Measurements from ENCODE around the gene C3orf20.
"Not testable (repeated sequence)": the region's sequence is repeated elsewhere in the genome, so short reads cannot be mapped to it uniquely, and the experiment has no call there.

Gene C3orf20

DNA sequence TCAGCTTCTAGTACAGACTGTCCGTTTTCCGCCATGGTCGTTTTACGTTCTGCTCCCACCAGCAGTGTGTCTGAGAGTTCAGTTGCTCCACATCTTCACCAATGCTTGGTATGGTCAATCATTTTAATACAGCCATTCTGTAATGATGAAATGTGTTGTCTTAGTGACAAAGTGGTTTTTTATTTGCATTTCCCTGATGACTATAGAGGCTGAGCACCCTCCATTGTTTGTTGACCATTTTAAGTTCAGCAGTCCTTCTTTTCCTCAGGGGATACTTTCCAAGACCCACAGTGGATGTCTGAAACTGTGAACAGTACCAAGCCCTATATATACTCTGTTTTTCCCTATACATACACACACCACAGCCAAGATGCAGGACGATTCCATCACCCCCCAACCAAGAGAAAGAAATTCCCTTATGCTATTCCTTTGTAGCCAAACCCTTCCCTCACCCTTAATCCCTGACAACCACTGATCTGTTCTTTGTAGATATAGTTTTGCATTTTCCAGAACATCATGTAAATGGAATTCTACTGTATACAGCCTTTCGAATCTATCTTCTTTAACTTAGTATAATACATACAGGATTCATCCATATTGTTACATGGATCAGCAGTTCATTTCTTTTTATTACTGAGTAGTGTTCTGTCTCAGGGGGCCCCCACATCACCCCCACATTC is 55.9 kb downstream of the C3orf20 start:
- H3K27me3 Mint-ChIP-seq, result no peaks in the 10 kb centered on the region
- H3K27ac Mint-ChIP-seq, result no peak overlapping the region
- no peaks in the 10 kb centered on the region for H3K9me3 Mint-ChIP-seq
- no peak for DNase-seq
- no peak overlapping the region for H3K4me3 Mint-ChIP-seq
- H3K36me3 Mint-ChIP-seq (ENCODE audit: low read depth), result no peaks in the 10 kb centered on the region
- no peaks in the 10 kb centered on the region for H3K4me1 Mint-ChIP-seq (ENCODE audit: low read depth)

DNA sequence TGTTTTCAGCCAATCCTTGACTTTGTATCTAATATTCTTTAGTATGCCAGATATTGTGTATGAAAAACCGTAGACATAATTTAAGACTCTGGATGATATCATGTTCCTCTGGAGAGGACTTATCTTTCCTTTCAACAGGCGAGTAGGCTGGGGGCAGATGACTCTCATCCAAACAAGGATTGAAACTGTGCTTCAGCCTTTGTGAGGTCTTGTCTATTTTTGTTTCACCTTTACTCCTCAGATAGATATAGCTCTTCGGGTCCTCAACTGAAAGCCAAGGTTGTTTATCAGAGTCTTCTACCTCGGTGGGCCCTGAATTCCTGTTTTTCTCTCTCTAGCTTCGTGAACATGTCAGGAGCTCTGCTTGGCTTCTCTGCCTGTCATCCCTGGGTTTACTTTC is 66.0 kb downstream of the C3orf20 start:
- no peaks in the 10 kb centered on the region for H3K4me1 Mint-ChIP-seq (ENCODE audit: low read depth)
- H3K36me3 Mint-ChIP-seq (ENCODE audit: low read depth), result no peaks in the 10 kb centered on the region
- H3K27me3 Mint-ChIP-seq, result peaks cover 69% of the 10 kb centered on the region
- H3K27ac Mint-ChIP-seq, result no peak overlapping the region
- H3K9me3 Mint-ChIP-seq, result peaks cover 4% of the 10 kb centered on the region
- no peak overlapping the region for H3K4me3 Mint-ChIP-seq
- no peak for DNase-seq

DNA sequence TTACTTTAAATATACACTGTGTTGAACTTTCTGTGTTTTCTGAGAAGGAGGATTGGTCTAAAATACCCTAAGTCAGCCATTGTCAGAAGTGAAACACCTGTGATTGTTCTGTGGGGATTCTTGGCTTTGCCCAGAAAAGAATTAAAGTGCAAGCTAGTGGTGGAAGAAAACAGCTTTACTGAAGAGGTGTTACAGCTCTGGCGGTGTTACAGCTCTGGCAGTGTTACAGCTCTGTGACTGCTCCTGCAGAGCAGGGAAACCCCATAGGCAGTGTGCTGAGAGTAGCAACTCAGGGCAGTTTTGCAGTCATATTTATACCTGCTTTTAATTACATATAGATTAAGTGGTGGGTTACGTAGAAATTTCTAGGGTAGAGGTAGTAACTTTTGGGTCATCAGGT is 66.6 kb downstream of the C3orf20 start:
- peaks cover 71% of the 10 kb centered on the region for H3K27me3 Mint-ChIP-seq
- no peaks in the 10 kb centered on the region for H3K36me3 Mint-ChIP-seq (ENCODE audit: low read depth)
- H3K4me1 Mint-ChIP-seq (ENCODE audit: low read depth), result no peaks in the 10 kb centered on the region
- H3K4me3 Mint-ChIP-seq, result no peak overlapping the region
- no peak overlapping the region for H3K27ac Mint-ChIP-seq
- no peak for DNase-seq
- H3K9me3 Mint-ChIP-seq, result peaks cover 4% of the 10 kb centered on the region

GRCh38 chr3:14744556-14744955 is 69.6 kb downstream of the C3orf20 start:
- Mint-ChIP-seq H3K4me1 (ENCODE audit: low read depth) (no peaks in the 10 kb centered on the region), H3K36me3 (ENCODE audit: low read depth) (no peaks in the 10 kb centered on the region), H3K27ac (no peak overlapping the region), H3K9me3 (peaks cover 4% of the 10 kb centered on the region), H3K27me3 (peaks cover 55% of the 10 kb centered on the region), H3K4me3 (no peak overlapping the region)
- no peak for DNase-seq

DNA sequence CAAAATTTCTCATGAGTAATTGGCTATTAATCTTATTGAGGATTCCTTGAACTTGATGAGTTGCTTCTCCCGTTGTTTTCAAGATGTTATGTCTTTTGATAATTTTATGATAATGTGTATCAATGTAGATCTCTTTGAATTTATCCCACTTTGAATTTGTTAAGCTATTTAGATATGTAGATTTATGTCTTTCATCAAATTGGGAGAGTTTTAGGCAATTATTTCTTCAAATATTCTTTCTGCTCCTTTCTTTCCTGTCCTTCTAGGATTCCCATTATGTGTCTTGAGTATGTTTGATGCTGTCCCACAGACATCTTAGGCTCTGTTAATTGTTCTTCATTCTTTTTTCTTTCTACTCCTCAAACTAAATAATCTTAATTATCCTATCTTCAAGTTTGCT is 75.7 kb downstream of the C3orf20 start:
- no peak overlapping the region for H3K27ac Mint-ChIP-seq
- DNase-seq, result no peak
- H3K27me3 Mint-ChIP-seq, result peaks cover 34% of the 10 kb centered on the region

DNA sequence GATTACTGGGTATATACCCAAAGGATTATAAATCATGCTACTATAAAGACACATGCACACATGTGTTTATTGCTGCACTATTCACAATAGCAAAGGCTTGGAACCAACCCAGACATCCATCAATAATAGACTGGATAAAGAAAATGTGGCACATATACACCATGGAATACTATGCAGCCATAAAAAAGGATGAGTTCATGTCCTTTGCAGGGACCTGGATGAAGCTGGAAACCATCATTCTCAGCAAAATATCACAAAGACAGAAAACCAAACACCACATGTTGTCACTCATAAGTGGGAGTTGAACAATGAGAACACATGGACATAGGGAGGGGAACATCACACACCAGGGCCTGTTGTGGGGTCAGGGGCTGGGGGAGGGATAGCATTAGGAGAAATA is 78.0 kb downstream of the C3orf20 start:
- H3K4me1 Mint-ChIP-seq (ENCODE audit: low read depth); H3K4me3 Mint-ChIP-seq: not testable (repeated sequence)
- peaks cover 29% of the 10 kb centered on the region for H3K27me3 Mint-ChIP-seq

More for the DNA sequence above, 75.7 kb downstream of the C3orf20 start:
- Mint-ChIP-seq H3K9me3 (peaks cover 14% of the 10 kb centered on the region), H3K4me3 (no peak overlapping the region), H3K4me1 (ENCODE audit: low read depth) (no peaks in the 10 kb centered on the region), H3K36me3 (ENCODE audit: low read depth) (no peaks in the 10 kb centered on the region)

DNA sequence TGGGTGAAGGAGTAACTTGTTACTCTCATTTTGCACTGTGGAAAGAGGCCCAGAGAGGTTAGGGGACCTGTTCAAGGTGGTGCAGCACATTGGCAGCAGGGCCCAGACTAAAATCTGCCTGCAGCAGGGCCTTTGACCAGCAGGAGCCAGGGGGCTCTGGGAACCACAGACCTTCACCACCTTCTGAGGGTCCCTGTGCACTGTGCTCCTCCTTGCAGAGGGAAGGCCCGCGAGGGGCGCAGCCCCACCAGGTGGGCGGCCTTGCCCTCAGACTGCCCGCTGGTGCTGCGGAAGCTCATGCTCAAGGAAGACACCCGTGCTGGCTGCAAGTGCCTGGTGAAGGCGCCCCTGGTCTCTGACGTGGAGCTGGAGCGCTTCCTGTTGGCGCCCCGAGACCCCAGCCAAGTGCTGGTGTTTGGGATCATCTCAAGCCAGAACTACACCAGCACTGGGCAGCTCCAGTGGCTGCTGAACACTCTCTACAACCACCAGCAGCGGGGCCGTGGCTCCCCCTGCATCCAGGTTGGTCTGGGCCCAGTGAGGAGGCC is 82.3 kb downstream of the C3orf20 start:
- no peaks in the 10 kb centered on the region for H3K9me3 Mint-ChIP-seq
- peaks cover 3% of the 10 kb centered on the region for H3K4me1 Mint-ChIP-seq (ENCODE audit: low read depth)
- no peak overlapping the region for H3K4me3 Mint-ChIP-seq
- no peaks in the 10 kb centered on the region for H3K36me3 Mint-ChIP-seq (ENCODE audit: low read depth)
- no peak for DNase-seq
- H3K27me3 Mint-ChIP-seq, result peaks cover 12% of the 10 kb centered on the region
- no peak overlapping the region for H3K27ac Mint-ChIP-seq

More for the DNA sequence above, 78.0 kb downstream of the C3orf20 start:
- H3K9me3 Mint-ChIP-seq, result peaks cover 14% of the 10 kb centered on the region
- DNase-seq; H3K36me3 Mint-ChIP-seq (ENCODE audit: low read depth); H3K27ac Mint-ChIP-seq: not testable (repeated sequence)

GRCh38 chr3:14758297-14758696 is 83.4 kb downstream of the C3orf20 start:
- Mint-ChIP-seq H3K27me3 (peaks cover 6% of the 10 kb centered on the region), H3K4me1 (ENCODE audit: low read depth) (peaks cover 3% of the 10 kb centered on the region), H3K9me3 (no peaks in the 10 kb centered on the region), H3K36me3 (ENCODE audit: low read depth) (no peaks in the 10 kb centered on the region), H3K27ac (no peak overlapping the region), H3K4me3 (no peak overlapping the region)
- no peak for DNase-seq

DNA sequence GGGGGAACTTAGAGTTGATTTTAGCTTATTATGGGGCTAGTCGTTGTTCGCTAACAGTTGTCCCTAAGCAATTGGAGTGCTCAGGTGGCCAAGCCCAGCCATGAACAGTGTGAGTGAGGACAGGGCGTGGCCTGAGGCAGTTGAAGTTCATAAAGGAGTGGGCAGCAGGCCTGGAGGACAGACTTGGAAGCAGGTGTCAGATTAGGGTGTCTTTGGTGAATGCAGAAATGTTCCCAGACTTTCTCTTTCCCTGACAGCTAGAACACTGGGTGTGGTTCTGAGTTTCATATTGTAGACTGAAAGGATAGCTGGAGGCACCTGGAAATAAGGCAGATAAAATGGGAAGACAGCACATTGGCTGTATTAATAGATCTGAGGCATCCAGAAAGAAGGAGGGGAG is 84.0 kb downstream of the C3orf20 start:
- DNase-seq, result no peak
- H3K9me3 Mint-ChIP-seq, result no peaks in the 10 kb centered on the region
- H3K4me3 Mint-ChIP-seq, result no peak overlapping the region
- H3K4me1 Mint-ChIP-seq (ENCODE audit: low read depth), result peaks cover 3% of the 10 kb centered on the region
- H3K27me3 Mint-ChIP-seq, result peaks cover 6% of the 10 kb centered on the region
- H3K27ac Mint-ChIP-seq, result no peak overlapping the region
- no peaks in the 10 kb centered on the region for H3K36me3 Mint-ChIP-seq (ENCODE audit: low read depth)

DNA sequence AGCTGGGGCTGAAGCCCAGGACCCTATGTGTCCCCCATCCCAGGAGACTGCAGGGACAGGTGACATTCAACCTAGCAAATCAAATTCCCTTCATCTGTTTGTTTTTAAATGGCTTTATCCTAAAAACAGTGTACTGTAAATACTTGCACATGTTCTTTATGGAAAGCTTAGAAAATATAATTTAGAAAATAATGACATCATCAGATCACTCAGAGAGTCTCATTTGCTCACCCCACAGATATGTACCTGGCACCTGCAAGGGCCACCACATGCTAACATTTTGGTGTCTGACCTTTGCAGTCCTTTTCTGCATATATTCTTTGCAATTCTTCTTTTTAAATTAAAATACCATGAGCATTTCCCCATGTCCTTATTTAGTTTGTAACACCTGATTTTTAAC is 85.2 kb downstream of the C3orf20 start:
- Mint-ChIP-seq H3K27ac (no peak overlapping the region), H3K27me3 (peaks cover 4% of the 10 kb centered on the region), H3K4me3 (no peak overlapping the region), H3K4me1 (ENCODE audit: low read depth) (peaks cover 3% of the 10 kb centered on the region), H3K36me3 (ENCODE audit: low read depth) (no peaks in the 10 kb centered on the region), H3K9me3 (no peaks in the 10 kb centered on the region)
- no peak for DNase-seq

DNA sequence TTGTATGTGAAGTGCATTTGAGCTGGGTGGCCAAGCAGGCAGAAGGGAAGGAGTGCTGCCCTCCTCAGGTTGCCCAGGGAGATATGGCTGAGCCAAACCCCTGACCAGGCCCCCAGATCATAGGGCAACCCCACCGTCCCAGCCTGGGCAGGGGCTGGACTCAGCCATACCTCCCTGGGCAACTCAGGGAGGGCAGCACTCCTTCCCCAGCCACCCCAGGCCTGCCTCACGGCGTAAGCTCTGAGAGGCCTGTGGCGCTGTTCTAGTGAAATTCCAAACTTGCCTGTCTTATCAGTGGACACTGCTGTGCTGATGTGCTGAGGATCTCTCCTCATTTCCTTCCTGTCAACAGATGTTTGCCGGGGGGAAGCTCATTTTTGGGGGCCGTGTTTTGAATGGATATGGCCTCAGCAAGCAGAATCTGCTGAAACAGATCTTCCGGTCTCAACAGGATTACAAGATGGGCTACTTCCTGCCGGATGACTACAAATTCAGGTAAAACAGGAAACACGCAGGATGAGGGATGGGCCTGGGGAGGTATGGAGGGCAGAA is 86.3 kb downstream of the C3orf20 start:
- H3K27me3 Mint-ChIP-seq, result no peaks in the 10 kb centered on the region
- no peak for DNase-seq
- H3K36me3 Mint-ChIP-seq (ENCODE audit: low read depth), result no peaks in the 10 kb centered on the region
- H3K27ac Mint-ChIP-seq, result no peak overlapping the region
- H3K4me3 Mint-ChIP-seq, result no peak overlapping the region
- H3K9me3 Mint-ChIP-seq, result no peaks in the 10 kb centered on the region
- peaks cover 3% of the 10 kb centered on the region for H3K4me1 Mint-ChIP-seq (ENCODE audit: low read depth)

DNA sequence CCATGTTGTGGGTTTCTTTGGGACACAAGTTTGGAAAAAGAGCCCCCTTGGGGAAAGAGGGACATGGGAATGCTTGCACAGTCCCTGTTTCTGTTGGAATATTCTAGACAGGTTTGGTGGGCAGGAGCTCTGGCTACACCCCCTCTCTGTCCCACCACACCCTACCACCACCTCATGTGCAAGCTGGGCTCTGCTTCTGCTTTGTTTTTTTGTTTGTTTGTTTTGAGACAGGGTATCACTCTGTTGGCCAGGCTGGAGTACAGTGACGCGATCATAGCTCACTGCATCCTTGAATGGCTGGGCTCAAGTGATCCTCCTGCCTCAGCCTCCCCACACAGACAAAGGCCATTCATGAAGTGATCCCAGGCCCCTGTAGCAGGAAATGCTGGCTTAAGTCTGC is 86.9 kb downstream of the C3orf20 start:
- H3K9me3 Mint-ChIP-seq, result no peaks in the 10 kb centered on the region
- DNase-seq, result no peak
- no peak overlapping the region for H3K4me3 Mint-ChIP-seq
- no peaks in the 10 kb centered on the region for H3K27me3 Mint-ChIP-seq
- H3K4me1 Mint-ChIP-seq (ENCODE audit: low read depth), result peaks cover 3% of the 10 kb centered on the region
- no peaks in the 10 kb centered on the region for H3K36me3 Mint-ChIP-seq (ENCODE audit: low read depth)
- no peak overlapping the region for H3K27ac Mint-ChIP-seq

GRCh38 chr3:14762701-14763100 is 87.8 kb downstream of the C3orf20 start:
- Mint-ChIP-seq H3K9me3 (no peaks in the 10 kb centered on the region), H3K27me3 (no peaks in the 10 kb centered on the region), H3K4me1 (ENCODE audit: low read depth) (peaks cover 3% of the 10 kb centered on the region), H3K27ac (no peak overlapping the region), H3K4me3 (no peak overlapping the region), H3K36me3 (ENCODE audit: low read depth) (no peaks in the 10 kb centered on the region)
- no peak for DNase-seq

GRCh38 chr3:14764331-14765059 is 89.6 kb downstream of the C3orf20 start:
- Mint-ChIP-seq H3K36me3 (ENCODE audit: low read depth) (no peaks in the 10 kb centered on the region), H3K9me3 (no peaks in the 10 kb centered on the region), H3K27ac (no peak overlapping the region), H3K27me3 (no peaks in the 10 kb centered on the region), H3K4me1 (ENCODE audit: low read depth) (peaks cover 3% of the 10 kb centered on the region), H3K4me3 (no peak overlapping the region)
- no peak for DNase-seq

DNA sequence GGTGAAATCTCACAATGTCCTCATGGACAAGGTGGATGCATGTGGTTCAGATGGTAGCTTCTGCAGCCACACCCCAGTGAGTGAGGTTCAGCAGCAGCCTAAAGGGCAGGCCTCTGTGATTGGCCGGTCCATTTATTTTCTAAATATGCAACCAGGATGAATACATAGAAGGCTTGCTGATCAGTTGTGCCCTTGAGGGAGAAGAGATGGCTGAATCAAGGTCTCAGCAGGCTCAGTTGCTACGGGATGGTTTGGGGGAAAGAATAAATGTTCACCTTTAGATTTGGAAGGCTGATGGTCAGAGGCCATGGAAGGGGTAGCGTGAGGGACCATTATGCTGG is 90.1 kb downstream of the C3orf20 start:
- DNase-seq, result no peak
- no peaks in the 10 kb centered on the region for H3K36me3 Mint-ChIP-seq (ENCODE audit: low read depth)
- no peak overlapping the region for H3K27ac Mint-ChIP-seq
- no peaks in the 10 kb centered on the region for H3K27me3 Mint-ChIP-seq
- no peak overlapping the region for H3K4me3 Mint-ChIP-seq
- H3K9me3 Mint-ChIP-seq, result no peaks in the 10 kb centered on the region
- peaks cover 3% of the 10 kb centered on the region for H3K4me1 Mint-ChIP-seq (ENCODE audit: low read depth)

Data from activated T-cell treated with anti-CD3 and anti-CD28 coated beads, Interleukin-2, amount 50 U/mL, for 24 hours (primary cell).